ENCODE data around the gene KIRREL3.

The KIRREL3 gene

GRCh38 chr11:126619516-126619915 is 381.1 kb downstream of the KIRREL3 start:
- H2BK5ac ChIP-seq (ENCODE audit: low read length): no peak overlapping the region

GRCh38 chr11:126615845-126616244 is 384.7 kb downstream of the KIRREL3 start:
- H4K8ac ChIP-seq (ENCODE audit: low read depth, low read length): no peak overlapping the region
- no peak for DNase-seq (ENCODE audit: low spot score)
- H2BK120ac ChIP-seq (ENCODE audit: low read depth, low read length): no peak overlapping the region
- no peak overlapping the region for H3K27ac ChIP-seq (replicated peaks; ENCODE audit: low read length)
- no peak overlapping the region for H4K91ac ChIP-seq (ENCODE audit: low read depth, low read length, poor library complexity)
- H3K79me1 ChIP-seq (ENCODE audit: low read depth, low read length): no peaks in the 10 kb centered on the region
- H2AFZ ChIP-seq (ENCODE audit: low read length): no peak overlapping the region
- no peak overlapping the region for H2AK5ac ChIP-seq (ENCODE audit: low read depth, low read length)
- peak overlapping the region; percentile 64 for H3K9ac ChIP-seq (ENCODE audit: low read depth, low read length, poor library complexity)
- H3K27me3 ChIP-seq (ENCODE audit: control insufficient read depth in 3 of 3, insufficient read depth in 3 of 3, low read depth in 1 of 3, low read length in 3 of 3): no peaks in the 10 kb centered on the region
- H2BK15ac ChIP-seq (ENCODE audit: low read length): no peak overlapping the region
- no peak overlapping the region for H2BK12ac ChIP-seq (ENCODE audit: low read length)
- no peak overlapping the region for H3K18ac ChIP-seq (ENCODE audit: low read length)
- no peak overlapping the region for H3K14ac ChIP-seq (ENCODE audit: low read length)
- no peak overlapping the region for H3K4me2 ChIP-seq (ENCODE audit: insufficient read depth, low read length, poor library complexity, severe bottlenecking)
- H3K36me3 ChIP-seq (replicated peaks in 1 of 2; ENCODE audit: control insufficient read depth in 2 of 2, insufficient read depth in 2 of 2, low read length in 2 of 2): no peaks in the 10 kb centered on the region
- no peak overlapping the region for H2BK5ac ChIP-seq (ENCODE audit: low read length)
- no peak overlapping the region for H3K4ac ChIP-seq (ENCODE audit: low read length)
- peaks cover 0 to 5% of the 10 kb centered on the region in 2 donors for H3K4me1 ChIP-seq (ENCODE audit: control insufficient read depth in 2 of 2, insufficient read depth in 1 of 2, low read depth in 1 of 2, low read length in 2 of 2)
- H3K9me3 ChIP-seq (replicated peaks in 1 of 2; ENCODE audit: control insufficient read depth in 2 of 2, insufficient read depth in 1 of 2, low read depth in 1 of 2, low read length in 2 of 2): no peaks in the 10 kb centered on the region
- WGBS, 2 donors (ENCODE audit: extremely low coverage in 2 of 2, insufficient read length in 2 of 2, insufficient replicate concordance in 1 of 2): no CpG with 5 or more reads among the region's 11 CpGs
- no peak overlapping the region for H3K4me3 ChIP-seq (ENCODE audit: low read length in 2 of 2)
- H3K23ac ChIP-seq (ENCODE audit: low read depth, low read length, poor library complexity): no peak overlapping the region

More at GRCh38 chr11:126619516-126619915, 381.1 kb downstream of the KIRREL3 start:
- Histone ChIP-seq H3K14ac (ENCODE audit: low read length) (no peak overlapping the region), H4K8ac (ENCODE audit: low read depth, low read length) (no peak overlapping the region), H3K4me2 (ENCODE audit: insufficient read depth, low read length, poor library complexity, severe bottlenecking) (no peak overlapping the region), H3K9ac (ENCODE audit: low read depth, low read length, poor library complexity) (no peak overlapping the region), H3K18ac (ENCODE audit: low read length) (no peak overlapping the region), H2BK12ac (ENCODE audit: low read length) (no peak overlapping the region), H2BK120ac (ENCODE audit: low read depth, low read length) (no peak overlapping the region), H3K36me3 (replicated peaks in 1 of 2; ENCODE audit: control insufficient read depth in 2 of 2, insufficient read depth in 2 of 2, low read length in 2 of 2) (no peaks in the 10 kb centered on the region), H3K23ac (ENCODE audit: low read depth, low read length, poor library complexity) (no peak overlapping the region), H4K91ac (ENCODE audit: low read depth, low read length, poor library complexity) (no peak overlapping the region), H3K4me1 (ENCODE audit: control insufficient read depth in 2 of 2, insufficient read depth in 1 of 2, low read depth in 1 of 2, low read length in 2 of 2) (peaks cover 0 to 5% of the 10 kb centered on the region in 2 donors), H3K4me3 (ENCODE audit: low read length in 2 of 2) (no peak overlapping the region), H2BK15ac (ENCODE audit: low read length) (no peak overlapping the region), H2AK5ac (ENCODE audit: low read depth, low read length) (no peak overlapping the region), H3K4ac (ENCODE audit: low read length) (no peak overlapping the region), H3K27me3 (ENCODE audit: control insufficient read depth in 3 of 3, insufficient read depth in 3 of 3, low read depth in 1 of 3, low read length in 3 of 3) (peaks cover 0 to 2% (median 0%) of the 10 kb centered on the region in 3 experiments), H3K79me1 (ENCODE audit: low read depth, low read length) (no peaks in the 10 kb centered on the region), H3K27ac (replicated peaks; ENCODE audit: low read length) (no peak overlapping the region), H3K9me3 (replicated peaks in 1 of 2; ENCODE audit: control insufficient read depth in 2 of 2, insufficient read depth in 1 of 2, low read depth in 1 of 2, low read length in 2 of 2) (no peaks in the 10 kb centered on the region), H2AFZ (ENCODE audit: low read length) (no peak overlapping the region)
- DNase-seq (ENCODE audit: low spot score): no peak
- no CpG with 5 or more reads among the region's 3 CpGs for WGBS, 2 donors (ENCODE audit: extremely low coverage in 2 of 2, insufficient read length in 2 of 2, insufficient replicate concordance in 1 of 2)

GRCh38 chr11:126613272-126613671 is 387.3 kb downstream of the KIRREL3 start:
- H4K91ac ChIP-seq (ENCODE audit: low read depth, low read length, poor library complexity): no peak overlapping the region
- H3K4me2 ChIP-seq (ENCODE audit: insufficient read depth, low read length, poor library complexity, severe bottlenecking): no peak overlapping the region
- H3K9ac ChIP-seq (ENCODE audit: low read depth, low read length, poor library complexity): no peak overlapping the region
- no peak overlapping the region for H4K8ac ChIP-seq (ENCODE audit: low read depth, low read length)
- H3K9me3 ChIP-seq (replicated peaks in 1 of 2; ENCODE audit: control insufficient read depth in 2 of 2, insufficient read depth in 1 of 2, low read depth in 1 of 2, low read length in 2 of 2): no peaks in the 10 kb centered on the region
- H3K27me3 ChIP-seq (ENCODE audit: control insufficient read depth in 3 of 3, insufficient read depth in 3 of 3, low read depth in 1 of 3, low read length in 3 of 3): no peaks in the 10 kb centered on the region
- H2BK15ac ChIP-seq (ENCODE audit: low read length): no peak overlapping the region
- no peaks in the 10 kb centered on the region for H3K36me3 ChIP-seq (replicated peaks in 1 of 2; ENCODE audit: control insufficient read depth in 2 of 2, insufficient read depth in 2 of 2, low read length in 2 of 2)
- H3K4ac ChIP-seq (ENCODE audit: low read length): no peak overlapping the region
- WGBS, 2 donors (ENCODE audit: extremely low coverage in 2 of 2, insufficient read length in 2 of 2, insufficient replicate concordance in 1 of 2): no CpG with 5 or more reads among the region's 4 CpGs
- no peak overlapping the region for H3K18ac ChIP-seq (ENCODE audit: low read length)
- H3K4me3 ChIP-seq (ENCODE audit: low read length in 2 of 2): no peak overlapping the region
- H2AFZ ChIP-seq (ENCODE audit: low read length): no peak overlapping the region
- H3K4me1 ChIP-seq (ENCODE audit: control insufficient read depth in 2 of 2, insufficient read depth in 1 of 2, low read depth in 1 of 2, low read length in 2 of 2): peaks cover 0 to 11% of the 10 kb centered on the region in 2 donors
- H3K27ac ChIP-seq (replicated peaks; ENCODE audit: low read length): no peak overlapping the region
- no peak overlapping the region for H2BK120ac ChIP-seq (ENCODE audit: low read depth, low read length)
- no peak for DNase-seq (ENCODE audit: low spot score)
- no peak overlapping the region for H2AK5ac ChIP-seq (ENCODE audit: low read depth, low read length)
- H3K14ac ChIP-seq (ENCODE audit: low read length): no peak overlapping the region
- H2BK5ac ChIP-seq (ENCODE audit: low read length): no peak overlapping the region
- H3K23ac ChIP-seq (ENCODE audit: low read depth, low read length, poor library complexity): no peak overlapping the region
- H2BK12ac ChIP-seq (ENCODE audit: low read length): no peak overlapping the region
- H3K79me1 ChIP-seq (ENCODE audit: low read depth, low read length): no peaks in the 10 kb centered on the region

GRCh38 chr11:126612671-126613070 is 387.9 kb downstream of the KIRREL3 start:
- no CpG with 5 or more reads among the region's 8 CpGs for WGBS, 2 donors (ENCODE audit: extremely low coverage in 2 of 2, insufficient read length in 2 of 2, insufficient replicate concordance in 1 of 2)
- no peak overlapping the region for H3K18ac ChIP-seq (ENCODE audit: low read length)
- H4K91ac ChIP-seq (ENCODE audit: low read depth, low read length, poor library complexity): no peak overlapping the region
- no peak for DNase-seq (ENCODE audit: low spot score)
- no peak overlapping the region for H2BK15ac ChIP-seq (ENCODE audit: low read length)
- H2BK5ac ChIP-seq (ENCODE audit: low read length): no peak overlapping the region
- no peak overlapping the region for H2AK5ac ChIP-seq (ENCODE audit: low read depth, low read length)
- H3K9ac ChIP-seq (ENCODE audit: low read depth, low read length, poor library complexity): no peak overlapping the region
- H3K9me3 ChIP-seq (replicated peaks in 1 of 2; ENCODE audit: control insufficient read depth in 2 of 2, insufficient read depth in 1 of 2, low read depth in 1 of 2, low read length in 2 of 2): no peaks in the 10 kb centered on the region
- no peak overlapping the region for H2BK120ac ChIP-seq (ENCODE audit: low read depth, low read length)
- H3K36me3 ChIP-seq (replicated peaks in 1 of 2; ENCODE audit: control insufficient read depth in 2 of 2, insufficient read depth in 2 of 2, low read length in 2 of 2): no peaks in the 10 kb centered on the region
- no peaks in the 10 kb centered on the region for H3K79me1 ChIP-seq (ENCODE audit: low read depth, low read length)
- H2AFZ ChIP-seq (ENCODE audit: low read length): no peak overlapping the region
- no peak overlapping the region for H3K14ac ChIP-seq (ENCODE audit: low read length)
- no peak overlapping the region for H3K4ac ChIP-seq (ENCODE audit: low read length)
- no peak overlapping the region for H3K4me2 ChIP-seq (ENCODE audit: insufficient read depth, low read length, poor library complexity, severe bottlenecking)
- no peak overlapping the region for H2BK12ac ChIP-seq (ENCODE audit: low read length)
- H3K27ac ChIP-seq (replicated peaks; ENCODE audit: low read length): no peak overlapping the region
- H3K4me3 ChIP-seq (ENCODE audit: low read length in 2 of 2): no peak overlapping the region
- no peak overlapping the region for H4K8ac ChIP-seq (ENCODE audit: low read depth, low read length)
- H3K27me3 ChIP-seq (ENCODE audit: control insufficient read depth in 3 of 3, insufficient read depth in 3 of 3, low read depth in 1 of 3, low read length in 3 of 3): no peaks in the 10 kb centered on the region
- H3K4me1 ChIP-seq (ENCODE audit: control insufficient read depth in 2 of 2, insufficient read depth in 1 of 2, low read depth in 1 of 2, low read length in 2 of 2): peaks cover 0 to 16% of the 10 kb centered on the region in 2 donors
- H3K23ac ChIP-seq (ENCODE audit: low read depth, low read length, poor library complexity): no peak overlapping the region

Measured in neuronal stem cell (in vitro differentiated cells).